HG03196 (cell line): ENCODE data around the gene MYLK.
"Not testable (repeated sequence)": the region's sequence is repeated elsewhere in the genome, so short reads cannot be mapped to it uniquely, and the experiment has no call there.

Experiments used
- ATAC-seq: cut with Tn5 transposase; IDR thresholded peaks from one replicate; pipeline ENCODE4 v1.9.1; 2021; ENCODE audit not compliant: unreplicated experiment

MYLK gene

DNA sequence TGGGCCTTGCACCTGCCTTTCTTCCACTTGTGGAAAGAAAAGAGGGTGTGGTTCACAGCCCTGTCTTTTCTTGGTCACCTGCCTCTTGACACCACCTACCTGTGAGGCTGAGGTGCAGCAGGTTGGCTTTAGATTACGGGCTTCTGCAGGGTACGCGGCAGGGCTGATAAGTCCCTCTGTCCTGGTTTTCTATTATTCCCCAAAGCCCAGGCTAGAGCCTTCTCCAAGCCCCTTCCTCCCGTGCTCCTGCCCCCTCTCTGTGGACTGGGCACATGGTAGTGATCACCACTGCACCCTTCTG, 254.4 kb downstream of the MYLK start:
- ATAC-seq = no peak

GRCh38 chr3:123628996-123629746, 255.0 kb downstream of the MYLK start:
- ATAC-seq = no peak

DNA sequence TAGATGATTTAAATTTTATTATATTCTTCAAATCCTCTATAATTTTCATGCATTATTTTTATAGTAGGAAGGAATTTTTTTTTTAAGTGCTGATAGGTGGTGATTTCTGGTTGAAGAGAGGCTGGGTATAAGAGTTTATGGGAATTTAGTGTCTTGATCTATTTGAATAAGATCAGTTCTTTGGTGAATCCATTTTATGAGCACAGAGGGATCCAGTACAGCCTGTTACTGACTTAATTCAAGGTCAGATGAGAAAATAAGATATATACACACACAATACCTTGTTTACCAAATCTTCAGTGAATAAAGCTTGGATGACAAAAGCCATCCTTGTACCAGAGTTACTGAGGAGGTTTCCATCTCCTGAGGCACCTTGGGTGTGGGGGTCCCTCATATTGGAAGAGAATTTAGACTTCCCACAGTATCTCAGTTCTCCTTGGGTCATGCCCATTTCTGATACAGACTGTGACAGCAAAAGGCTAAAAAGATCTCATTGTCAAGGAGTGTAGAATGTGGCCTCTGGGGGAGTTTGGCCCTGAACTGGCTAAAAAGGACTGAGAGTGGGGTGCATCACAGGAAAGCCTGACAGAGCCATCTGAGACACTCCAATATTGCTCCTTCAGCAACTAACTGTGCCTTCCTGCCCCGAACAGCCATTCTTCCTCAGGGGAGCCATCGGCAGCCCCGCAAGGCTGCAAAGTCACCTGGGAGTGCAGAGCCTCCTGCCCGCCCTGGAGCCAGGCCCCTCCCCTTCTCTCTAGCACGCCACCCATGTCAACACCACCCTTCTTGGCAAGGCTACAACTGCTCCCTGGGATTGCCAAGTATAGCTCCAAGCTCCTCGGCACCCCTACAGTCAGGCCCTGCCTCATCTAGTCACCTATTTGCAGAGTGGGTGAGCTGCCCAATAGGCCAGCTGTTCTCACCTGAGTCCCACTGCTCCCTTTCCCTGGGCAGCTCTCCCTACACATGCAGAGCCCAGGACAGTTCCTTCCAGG, 256.2 kb downstream of the MYLK start:
- ATAC-seq = no peak

- ATAC-seq = no peak
Measured at GRCh38 chr3:123626881-123627280, 257.3 kb downstream of the MYLK start.

GRCh38 chr3:123624302-123624701, 259.8 kb downstream of the MYLK start:
- ATAC-seq = no peak

- no peak for ATAC-seq
Measured at GRCh38 chr3:123623346-123623880, 260.7 kb downstream of the MYLK start.

- no peak for ATAC-seq
Measured at GRCh38 chr3:123622766-123623165, 261.4 kb downstream of the MYLK start.

GRCh38 chr3:123621850-123622189, 262.3 kb downstream of the MYLK start:
- ATAC-seq = no peak

DNA sequence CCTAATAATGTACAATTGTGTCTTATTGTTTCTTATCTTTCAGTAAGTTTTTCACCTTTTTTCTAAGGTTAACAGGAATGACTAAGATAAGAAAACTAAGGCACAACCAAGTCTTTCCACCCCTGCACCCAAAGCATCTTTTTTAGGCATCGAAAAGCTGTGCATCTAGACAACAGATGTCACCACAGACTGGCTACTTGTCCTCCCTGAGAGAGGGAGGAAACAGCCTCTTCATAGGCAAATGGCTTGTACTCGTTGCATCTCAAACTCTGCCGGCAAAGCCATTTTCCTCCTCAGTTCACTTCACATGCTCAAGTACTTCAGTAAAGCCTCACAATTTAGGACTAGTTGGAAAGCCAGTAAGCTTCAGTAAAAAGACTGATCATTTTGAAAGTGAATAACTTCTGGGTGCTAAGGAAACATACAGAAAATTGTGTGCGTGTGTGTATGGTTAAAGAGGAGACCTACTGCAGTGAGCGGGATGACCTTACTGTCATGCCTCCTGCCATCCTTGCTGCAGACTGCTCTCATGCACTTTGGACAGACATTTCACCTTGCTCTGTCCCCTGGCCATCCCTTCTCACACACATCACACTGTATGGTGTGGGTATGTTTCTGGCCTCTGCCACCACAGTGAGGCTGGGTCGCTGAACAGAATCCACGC, 262.8 kb downstream of the MYLK start:
- ATAC-seq = no peak

GRCh38 chr3:123620343-123620742, 263.8 kb downstream of the MYLK start:
- ATAC-seq = no peak

- no peak for ATAC-seq
Measured at GRCh38 chr3:123618768-123619484, 265.2 kb downstream of the MYLK start.

GRCh38 chr3:123618076-123618708, 265.9 kb downstream of the MYLK start:
- ATAC-seq = no peak

DNA sequence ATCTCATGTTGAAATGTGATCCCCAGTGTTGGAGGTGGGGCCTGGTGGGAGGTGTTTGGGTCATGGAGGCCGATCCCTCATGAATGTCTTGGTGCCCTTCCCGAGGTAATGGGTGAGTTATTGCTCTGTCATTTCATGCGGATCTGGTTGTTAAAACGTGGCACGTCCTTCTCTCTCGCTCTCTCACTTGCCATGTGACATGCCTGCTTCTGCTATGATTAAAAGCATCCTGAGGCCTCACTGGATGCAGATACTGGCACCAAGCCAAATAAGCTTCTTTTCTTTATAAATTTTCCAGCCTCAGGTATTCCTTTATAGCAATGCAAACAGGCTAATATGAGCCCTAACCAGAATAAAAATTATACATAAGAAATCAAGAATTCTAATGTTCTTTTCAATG, 267.5 kb downstream of the MYLK start:
- ATAC-seq = no peak

- ATAC-seq = no peak
Measured at GRCh38 chr3:123613543-123613942, 270.6 kb downstream of the MYLK start.

GRCh38 chr3:123611674-123612073, 272.5 kb downstream of the MYLK start:
- ATAC-seq = not testable (repeated sequence)

DNA sequence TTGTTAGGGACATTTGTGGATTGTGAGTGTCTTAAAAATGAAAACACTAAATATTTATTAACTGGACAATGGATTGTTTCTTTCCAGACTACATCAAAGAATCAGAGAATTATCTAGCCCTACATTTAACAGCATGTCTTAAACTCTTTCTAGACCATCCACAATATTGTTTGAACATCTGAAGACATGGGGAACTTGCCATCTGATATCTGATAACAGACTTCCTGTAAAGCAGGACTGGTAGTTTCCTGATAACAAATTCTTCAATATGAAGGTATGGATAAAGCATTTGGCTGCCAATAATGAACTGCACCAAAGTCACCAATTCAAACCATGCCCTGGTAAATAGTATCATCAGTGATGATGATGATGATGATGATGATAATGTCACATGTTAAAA, 273.1 kb downstream of the MYLK start:
- ATAC-seq = no peak

- peak; percentile 77 for ATAC-seq
Measured at GRCh38 chr3:123610331-123610730, 273.8 kb downstream of the MYLK start.

DNA sequence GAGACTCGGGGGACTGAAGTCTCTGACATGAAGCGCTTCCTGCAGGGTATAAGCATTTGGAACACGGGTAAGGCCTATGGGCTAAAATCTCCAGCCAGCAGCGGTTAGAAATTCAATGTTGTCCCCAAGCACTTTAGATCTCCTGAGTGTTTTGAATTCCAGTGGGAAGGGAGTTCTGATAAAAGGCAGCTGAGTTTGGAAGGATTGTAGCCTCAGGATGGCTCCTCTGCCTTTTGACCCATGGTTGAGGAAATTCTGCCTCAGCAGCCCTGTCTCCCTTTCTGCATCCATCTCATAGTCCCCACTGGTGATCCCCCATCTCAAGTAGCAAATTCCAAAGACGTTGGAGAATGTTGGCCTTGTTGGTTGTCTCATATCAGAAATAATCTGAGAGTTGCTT, 275.1 kb downstream of the MYLK start:
- no peak for ATAC-seq

DNA sequence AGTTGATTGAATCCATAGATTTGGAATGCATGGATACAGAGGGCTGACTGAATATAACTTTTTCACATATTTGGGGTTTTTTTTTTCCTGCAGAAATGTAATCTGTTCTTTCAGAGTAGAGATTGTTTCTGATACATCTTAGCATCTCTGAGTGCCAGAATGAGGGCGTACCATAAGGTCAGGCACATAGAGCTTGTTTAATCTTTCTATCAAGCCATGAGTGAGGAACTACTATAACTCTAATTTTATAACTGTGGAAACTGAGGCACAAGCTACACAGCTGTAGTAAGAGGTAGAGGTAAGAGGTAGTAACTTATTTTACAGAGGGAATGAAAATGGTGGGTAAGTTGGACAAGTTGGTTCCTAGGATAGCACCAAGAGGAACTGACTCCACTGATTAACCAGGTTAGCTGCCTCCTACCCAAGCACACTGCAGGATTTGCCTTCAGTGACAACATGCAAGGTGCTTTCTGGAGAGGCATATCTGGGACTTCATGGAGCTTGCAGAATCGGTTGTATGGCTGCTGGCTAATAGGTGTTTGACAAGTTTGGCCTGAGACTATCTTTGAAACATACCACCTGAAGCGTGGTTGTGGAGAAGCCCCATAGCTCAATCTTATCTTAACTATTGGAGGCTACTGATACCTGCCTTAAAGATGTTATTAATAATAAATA, 275.7 kb downstream of the MYLK start:
- no peak for ATAC-seq

GRCh38 chr3:123606527-123606926, 277.6 kb downstream of the MYLK start:
- ATAC-seq = no peak
